22Rv1 (cell line): ENCODE measurements around the gene TIGD1.

Source experiments
- H3K27ac ChIP-seq: fragments of 450-650 bp; 2 replicates; pipeline ENCODE4 v1.5.1; 2017
- ZFX ChIP-seq: fragments of 450-650 bp; IDR thresholded peaks from 2 replicates; pipeline ENCODE4 v1.6.1; 2017; ENCODE audit warnings: antibody characterized with exemption, borderline replicate concordance
- TF ChIP-seq, protein P1 (sequence below): fragments of 450-650 bp; IDR thresholded peaks from 2 replicates; pipeline ENCODE4 v1.5.1; 2017; ENCODE audit warnings: mild to moderate bottlenecking

The TIGD1 gene

DNA sequence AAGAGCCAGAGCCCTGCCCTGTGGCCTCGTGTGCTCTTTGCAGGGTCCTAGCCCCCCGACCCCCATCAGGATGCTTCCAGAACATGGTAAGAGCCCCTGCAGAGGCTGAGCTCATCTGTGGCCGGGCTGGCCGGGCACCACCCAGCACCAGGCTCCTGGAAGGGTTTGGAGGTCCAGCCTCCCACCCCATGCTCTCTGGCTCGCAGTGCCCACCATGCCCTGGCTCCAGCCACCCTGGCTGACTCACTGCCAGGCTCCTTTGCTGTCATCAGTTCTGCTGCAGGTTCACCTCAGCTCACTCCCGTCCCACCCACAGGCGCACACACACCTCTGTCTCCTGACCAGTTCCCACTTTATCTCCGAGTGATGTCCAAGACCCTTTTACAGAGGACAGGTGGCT is 37.7 kb upstream of the TIGD1 start:
- H3K27ac ChIP-seq, result no peak overlapping the region
- no peak for TF ChIP-seq ZFX

DNA sequence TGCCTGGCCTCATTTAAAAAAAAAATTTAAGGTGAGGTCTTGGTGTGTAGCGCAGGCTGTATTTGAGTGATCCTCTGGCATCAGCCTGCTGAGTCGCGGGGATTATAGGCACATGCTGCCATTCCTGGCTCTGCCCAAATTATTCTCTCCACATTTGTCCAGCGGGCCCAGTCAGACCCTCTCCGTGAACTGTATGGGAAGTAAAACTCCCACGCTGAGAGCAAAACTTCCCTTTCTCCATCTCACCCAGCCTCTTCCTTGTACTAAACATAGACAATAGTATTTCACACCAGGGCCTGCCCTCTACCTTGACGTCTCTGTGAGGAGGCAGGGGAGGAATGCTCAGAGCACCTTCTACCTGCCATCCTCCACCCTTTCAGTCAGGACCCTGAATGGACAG is 37.2 kb upstream of the TIGD1 start:
- no peak for TF ChIP-seq ZFX
- TF ChIP-seq, protein P1, sequence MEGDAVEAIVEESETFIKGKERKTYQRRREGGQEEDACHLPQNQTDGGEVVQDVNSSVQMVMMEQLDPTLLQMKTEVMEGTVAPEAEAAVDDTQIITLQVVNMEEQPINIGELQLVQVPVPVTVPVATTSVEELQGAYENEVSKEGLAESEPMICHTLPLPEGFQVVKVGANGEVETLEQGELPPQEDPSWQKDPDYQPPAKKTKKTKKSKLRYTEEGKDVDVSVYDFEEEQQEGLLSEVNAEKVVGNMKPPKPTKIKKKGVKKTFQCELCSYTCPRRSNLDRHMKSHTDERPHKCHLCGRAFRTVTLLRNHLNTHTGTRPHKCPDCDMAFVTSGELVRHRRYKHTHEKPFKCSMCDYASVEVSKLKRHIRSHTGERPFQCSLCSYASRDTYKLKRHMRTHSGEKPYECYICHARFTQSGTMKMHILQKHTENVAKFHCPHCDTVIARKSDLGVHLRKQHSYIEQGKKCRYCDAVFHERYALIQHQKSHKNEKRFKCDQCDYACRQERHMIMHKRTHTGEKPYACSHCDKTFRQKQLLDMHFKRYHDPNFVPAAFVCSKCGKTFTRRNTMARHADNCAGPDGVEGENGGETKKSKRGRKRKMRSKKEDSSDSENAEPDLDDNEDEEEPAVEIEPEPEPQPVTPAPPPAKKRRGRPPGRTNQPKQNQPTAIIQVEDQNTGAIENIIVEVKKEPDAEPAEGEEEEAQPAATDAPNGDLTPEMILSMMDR, result no peak
- H3K27ac ChIP-seq, result no peak overlapping the region

DNA sequence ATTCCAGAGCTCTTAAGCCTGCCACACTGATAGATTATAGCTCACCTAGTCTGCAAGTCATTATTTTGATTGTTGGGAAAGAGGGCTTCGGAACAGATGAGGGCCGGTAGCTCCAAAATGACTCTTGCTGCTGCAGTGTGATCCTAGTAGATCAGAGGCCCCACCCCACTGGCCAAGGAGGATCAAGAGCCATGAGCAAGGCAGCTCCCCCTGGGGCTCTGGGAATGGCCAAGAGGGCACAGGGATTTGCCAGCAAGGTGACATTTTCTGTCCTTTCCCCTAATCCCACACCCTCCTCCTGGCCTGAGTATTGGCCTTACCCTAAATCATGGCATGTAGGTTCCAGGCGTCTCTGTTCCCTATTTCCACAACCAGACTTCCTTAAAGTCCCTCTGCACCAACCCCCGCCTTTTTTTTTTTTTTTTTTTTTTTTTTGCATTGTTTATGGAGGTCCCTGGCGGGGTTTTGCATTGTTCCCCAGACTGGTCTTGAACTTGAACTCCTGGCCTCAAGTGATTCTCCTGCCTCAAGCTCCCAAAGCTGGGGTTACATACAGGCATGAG is 36.7 kb upstream of the TIGD1 start:
- TF ChIP-seq, protein P1, result no peak
- no peak for TF ChIP-seq ZFX

DNA sequence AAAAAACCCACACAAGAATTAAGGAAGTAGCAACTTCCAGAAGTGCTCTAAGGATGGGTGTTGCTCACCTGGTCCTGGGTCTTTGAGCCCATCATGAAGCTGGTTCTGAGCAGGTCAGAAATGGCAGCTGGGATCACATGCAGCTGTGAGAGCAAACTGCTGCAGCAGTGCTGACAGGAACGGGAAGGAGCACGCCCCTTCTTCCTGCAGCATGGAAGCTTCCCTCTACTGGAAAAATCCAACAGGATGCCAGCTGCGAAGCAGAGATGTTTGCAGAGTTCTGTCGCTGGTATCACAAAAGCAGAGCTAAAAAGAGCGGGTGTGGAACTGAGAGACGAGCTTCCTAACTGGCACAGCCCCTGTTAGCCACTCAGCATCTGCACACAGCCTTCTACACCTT is 33.9 kb upstream of the TIGD1 start:
- H3K27ac ChIP-seq, result no peak overlapping the region
- TF ChIP-seq, protein P1, result no peak
- no peak for TF ChIP-seq ZFX

More for the DNA sequence above, 36.7 kb upstream of the TIGD1 start:
- no peak overlapping the region for H3K27ac ChIP-seq

DNA sequence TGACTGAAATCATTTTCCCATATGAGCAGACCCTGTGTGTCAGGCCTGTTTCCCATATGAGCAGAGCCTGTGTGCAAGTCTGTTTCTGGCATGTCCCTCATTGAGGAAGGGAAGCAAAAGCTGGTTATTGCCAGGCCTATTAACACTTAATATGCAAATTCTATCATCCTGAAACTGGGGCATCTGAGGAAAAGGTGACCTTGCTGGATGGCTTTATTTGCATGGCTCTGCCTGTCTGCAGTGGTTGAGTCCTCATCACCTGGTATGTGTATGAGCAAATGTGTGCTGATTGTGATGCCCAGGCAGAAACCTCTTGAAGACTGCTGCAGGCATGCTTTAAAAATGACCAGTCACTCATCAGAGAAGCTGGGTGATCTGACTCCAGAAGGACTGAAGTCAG is 31.4 kb upstream of the TIGD1 start:
- H3K27ac ChIP-seq, result no peak overlapping the region
- TF ChIP-seq, protein P1, result no peak
- no peak for TF ChIP-seq ZFX

DNA sequence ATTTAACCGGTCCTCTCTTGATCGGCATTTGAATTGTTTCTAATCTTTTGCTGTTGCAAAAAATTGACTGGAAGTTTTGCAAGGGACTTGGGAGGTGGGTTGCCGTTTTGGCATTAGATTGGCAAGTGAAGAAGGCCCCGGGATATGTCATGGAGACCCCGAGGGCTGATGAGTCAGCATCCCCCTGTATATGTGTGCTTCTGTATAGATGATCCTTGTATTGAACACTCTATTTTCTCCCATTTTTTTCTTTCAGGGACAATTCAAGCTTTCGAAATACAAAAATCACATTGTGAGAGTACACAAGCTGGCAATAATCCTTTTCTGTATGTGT is 30.3 kb upstream of the TIGD1 start:
- TF ChIP-seq, protein P1, result no peak
- no peak for TF ChIP-seq ZFX
- H3K27ac ChIP-seq, result no peak overlapping the region

DNA sequence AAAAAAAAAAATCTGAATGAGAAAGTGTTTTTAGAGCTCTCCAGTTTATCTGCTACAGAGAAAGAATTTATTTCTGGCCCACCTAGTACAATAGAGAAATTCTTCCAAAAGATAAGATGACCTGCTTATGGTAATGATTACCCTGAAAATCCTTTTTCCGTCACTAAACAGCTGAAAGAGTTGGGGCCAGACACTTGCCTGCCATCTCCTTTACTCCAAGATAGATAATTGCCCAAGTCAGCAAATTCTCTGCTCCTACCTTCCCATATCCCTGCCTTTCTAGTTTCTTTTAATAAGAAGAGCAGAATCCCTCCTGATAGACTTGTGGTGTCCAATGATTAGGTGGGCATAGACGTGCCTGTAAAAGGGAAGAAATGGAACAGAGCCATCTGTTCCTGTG is 28.3 kb upstream of the TIGD1 start:
- no peak overlapping the region for H3K27ac ChIP-seq
- TF ChIP-seq, protein P1, result no peak
- TF ChIP-seq ZFX, result no peak

DNA sequence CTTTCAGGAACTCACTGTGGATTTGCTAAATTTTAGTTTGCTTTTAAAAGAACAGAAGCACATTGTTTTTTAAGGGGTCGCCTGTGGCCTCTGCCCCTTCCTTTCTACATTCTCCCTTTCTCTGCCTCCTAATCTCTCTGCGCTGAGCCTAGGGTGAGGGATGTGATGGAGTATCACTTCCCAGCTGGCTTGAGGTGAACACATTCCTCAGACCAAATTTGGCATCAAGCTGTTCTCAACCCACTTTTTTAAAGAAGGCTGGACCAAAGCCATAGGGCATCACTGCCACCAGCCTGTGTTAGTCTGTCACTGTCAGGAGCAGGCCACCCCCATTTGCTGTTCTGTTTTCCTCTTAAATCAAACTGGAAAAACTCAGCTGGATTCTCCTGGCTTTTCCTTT is 27.5 kb upstream of the TIGD1 start:
- no peak overlapping the region for H3K27ac ChIP-seq
- TF ChIP-seq ZFX, result no peak
- TF ChIP-seq, protein P1, result no peak
